VCaP (cell line): ENCODE measurements around the gene ARHGEF11.

ENCODE experiments used
- H3K27ac ChIP-seq: fragments of 450-650 bp; 2 replicates; pipeline ENCODE4 v1.5.1; 2017
- CTCF ChIP-seq: fragments of 450-650 bp; conservative IDR thresholded peaks from 2 replicates; pipeline ENCODE4 v1.5.1; 2017; ENCODE audit warnings: mild to moderate bottlenecking, moderate library complexity

ARHGEF11 gene

DNA sequence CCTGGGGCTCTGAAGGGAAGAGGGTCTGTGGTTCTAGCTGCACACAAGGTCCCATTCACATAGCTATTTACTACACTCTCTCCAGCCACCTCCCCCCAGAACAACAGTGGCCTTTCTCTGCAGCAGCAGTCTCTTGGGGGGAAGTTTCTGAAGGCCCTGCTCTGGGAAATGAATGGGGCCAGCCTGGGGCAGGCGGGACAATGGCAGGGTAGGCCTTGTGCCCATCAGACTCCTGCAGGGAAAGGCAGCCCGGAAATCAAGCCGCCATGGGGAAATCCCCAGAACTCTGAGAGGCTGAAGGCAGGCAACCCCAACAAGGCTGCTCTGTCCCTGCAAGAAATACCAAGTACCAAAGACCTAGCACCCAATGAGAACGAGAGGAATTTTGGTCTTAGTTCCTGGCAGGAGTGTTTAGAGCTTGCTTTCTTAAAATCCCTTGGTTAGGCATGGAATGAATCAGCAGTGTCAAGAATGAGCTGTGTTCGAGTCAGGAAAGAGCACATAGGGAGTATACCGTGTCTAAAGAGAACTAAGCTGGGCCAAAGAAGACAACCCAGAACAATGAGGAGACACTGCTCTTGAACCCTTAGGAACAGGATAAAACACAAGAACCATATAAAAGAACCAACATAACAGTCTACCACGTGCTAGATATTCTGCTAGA, 11.3 kb downstream of the ARHGEF11 start:
- no peak overlapping the region for H3K27ac ChIP-seq
- no peak for TF ChIP-seq CTCF

DNA sequence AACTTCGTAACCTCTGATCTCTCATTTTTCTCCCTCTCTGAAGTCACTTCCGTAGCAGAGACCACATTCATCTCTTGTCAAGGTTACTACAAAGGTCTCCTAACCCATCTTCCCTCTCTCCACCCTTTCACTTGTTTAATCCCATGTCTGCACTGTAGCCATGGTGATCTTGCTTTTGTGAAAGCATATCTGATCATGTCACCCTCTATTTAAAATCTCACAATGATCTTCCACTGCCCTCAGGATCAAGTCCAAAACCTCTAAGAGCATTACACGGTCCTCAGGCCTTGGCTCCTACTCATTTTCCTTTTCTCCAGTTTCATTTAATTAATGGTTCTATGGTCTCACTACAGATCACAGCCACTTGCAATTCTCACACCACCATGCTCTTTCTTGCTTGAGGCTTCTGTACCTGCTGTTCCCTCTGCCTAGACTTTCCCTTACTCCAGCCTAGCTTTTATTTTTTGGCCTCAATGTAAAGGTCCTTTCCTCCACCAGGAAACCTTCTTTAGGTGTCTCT, 12.1 kb downstream of the ARHGEF11 start:
- TF ChIP-seq CTCF: no peak
- no peak overlapping the region for H3K27ac ChIP-seq

GRCh38 chr1:157032303-157032702, 13.2 kb downstream of the ARHGEF11 start:
- H3K27ac ChIP-seq: no peak overlapping the region
- no peak for TF ChIP-seq CTCF

- no peak for TF ChIP-seq CTCF
- H3K27ac ChIP-seq: no peak overlapping the region
Observed at GRCh38 chr1:157030728-157031127, 14.8 kb downstream of the ARHGEF11 start.

GRCh38 chr1:157028674-157029073, 16.9 kb downstream of the ARHGEF11 start:
- no peak for TF ChIP-seq CTCF

DNA sequence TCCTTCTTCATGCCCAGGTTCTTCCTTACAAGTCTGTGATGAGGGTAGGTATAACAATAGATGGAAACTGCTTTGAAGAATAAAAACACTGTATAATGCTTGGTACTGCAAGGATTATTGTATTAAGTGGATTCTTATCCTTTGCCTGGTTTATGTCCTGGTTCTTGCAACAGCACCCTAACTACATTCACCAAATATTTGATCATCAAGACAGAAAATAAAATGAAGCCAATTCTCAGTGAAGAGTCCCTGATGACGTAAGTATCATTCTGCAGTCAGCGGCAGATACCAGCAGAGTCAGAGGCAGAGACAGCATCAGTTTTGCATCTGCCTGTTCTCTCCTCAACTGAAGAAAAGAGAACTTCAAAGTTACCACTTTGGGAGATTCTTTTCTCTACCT, 19.7 kb downstream of the ARHGEF11 start:
- no peak overlapping the region for H3K27ac ChIP-seq
- TF ChIP-seq CTCF: no peak

More at GRCh38 chr1:157028674-157029073, 16.9 kb downstream of the ARHGEF11 start:
- no peak overlapping the region for H3K27ac ChIP-seq

- TF ChIP-seq CTCF: no peak
- no peak overlapping the region for H3K27ac ChIP-seq
Observed at GRCh38 chr1:157025385-157025784, 20.2 kb downstream of the ARHGEF11 start.
